Lower leg skin (tissue), 3 donors: ENCODE data around the gene MTHFD1L.

ENCODE experiments used
- CTCF ChIP-seq, 3 donors: fragments of 450-650 bp; IDR thresholded peaks; one replicate each; pipeline ENCODE4 v1.5.1; 2016; ENCODE audit warnings: antibody characterized with exemption in 3 of 3, mild to moderate bottlenecking in 3 of 3, moderate library complexity in 2 of 3
- POLR2A ChIP-seq, 2 donors: fragments of 450-650 bp; IDR thresholded peaks; one replicate each; pipeline ENCODE4 v1.6.1; 2016 to 2017; ENCODE audit warnings: antibody characterized with exemption in 2 of 2, mild to moderate bottlenecking in 1 of 2, moderate library complexity in 1 of 2

DNA sequence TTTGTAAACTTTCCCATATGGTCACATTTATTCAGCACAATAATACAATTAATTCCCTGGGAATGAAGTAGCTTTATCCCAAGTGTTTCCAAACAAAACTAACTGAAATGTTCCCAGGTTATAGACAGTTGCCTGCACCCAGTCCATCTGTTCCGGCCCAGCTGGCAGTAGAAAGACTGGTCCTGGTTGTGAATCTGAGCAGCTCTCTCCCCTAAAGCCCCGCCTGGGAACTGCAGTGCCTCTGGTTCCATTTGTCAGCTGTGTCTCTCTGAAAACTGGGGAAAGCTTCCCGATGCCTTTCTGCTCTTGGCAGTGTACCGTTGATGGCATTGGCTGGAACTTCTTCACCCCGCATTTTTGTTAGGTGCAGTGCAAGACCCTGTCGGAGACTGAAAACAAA is 8.7 kb downstream of the MTHFD1L start:
- TF ChIP-seq CTCF (IDR thresholded peaks at IDR 0.05), result no peak
- TF ChIP-seq POLR2A (IDR thresholded peaks at IDR 0.05), result no peak
